GM21786 (cell line): Measurements from ENCODE around the gene UBE2D4.

ENCODE experiments used
- ATAC-seq: cut with Tn5 transposase; IDR thresholded peaks from one replicate; pipeline ENCODE4 v1.9.1; 2021; ENCODE audit not compliant: unreplicated experiment

Gene UBE2D4

DNA sequence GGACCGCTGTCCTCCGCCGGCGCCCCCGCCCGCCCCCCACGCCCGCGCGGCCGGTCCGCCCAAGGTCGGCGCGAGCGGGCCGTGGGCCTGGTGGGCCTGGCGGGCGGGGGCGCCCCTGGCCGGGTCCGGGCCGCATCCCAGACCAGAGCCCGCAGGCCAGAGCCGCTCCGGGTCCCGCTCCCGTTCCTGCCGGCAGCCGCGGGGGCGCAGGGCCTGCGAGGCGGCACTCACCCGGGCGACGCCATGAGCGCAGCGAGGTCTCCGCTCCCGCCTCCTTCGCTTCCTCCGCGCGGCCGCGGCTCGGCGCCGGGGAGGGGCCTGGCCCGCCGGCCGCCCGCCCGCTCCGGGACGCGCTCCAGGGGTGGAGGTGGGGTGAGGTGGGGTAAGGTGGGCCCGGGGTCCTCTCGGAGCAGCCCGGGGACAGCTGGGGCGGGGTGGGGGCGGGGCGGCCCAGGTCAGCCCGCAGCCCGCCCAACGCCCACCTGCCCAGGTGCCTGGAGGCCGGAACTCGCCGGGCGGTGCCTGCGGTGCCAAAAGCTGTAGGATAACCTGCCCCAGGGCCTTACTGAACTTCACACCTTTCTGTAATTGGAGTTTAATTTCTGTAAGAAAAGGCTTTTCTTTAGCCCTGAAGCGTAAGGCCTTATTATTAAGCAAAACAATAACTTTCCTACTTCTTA, 19.8 kb upstream of the UBE2D4 start, which contains the start of gene URGCP:
TSS of gene URGCP (minus strand) at position 266 of the 680 bp plus-strand sequence. CDS start at position 245, 21 bp downstream.
- peak; percentile 77 for ATAC-seq

DNA sequence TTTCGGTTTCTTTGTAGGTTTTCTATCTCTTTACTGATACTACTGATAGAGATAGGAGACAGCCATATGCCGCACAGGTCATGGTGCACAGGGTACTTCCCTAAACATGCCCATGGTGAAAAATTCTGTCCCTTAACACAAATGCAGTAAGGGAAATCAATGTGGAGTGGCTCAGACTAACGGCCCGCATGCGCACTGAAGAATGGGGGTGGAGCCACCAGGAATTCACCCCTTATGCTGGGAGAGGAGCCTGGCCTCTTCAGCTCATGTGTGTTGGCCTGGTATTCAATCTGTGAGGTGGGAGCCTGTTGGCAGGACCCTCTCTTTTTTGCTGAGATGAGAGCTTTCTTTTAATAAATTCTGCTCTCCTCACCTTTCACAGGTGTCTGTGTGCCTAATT, 11.4 kb upstream of the UBE2D4 start:
- ATAC-seq, result no peak

DNA sequence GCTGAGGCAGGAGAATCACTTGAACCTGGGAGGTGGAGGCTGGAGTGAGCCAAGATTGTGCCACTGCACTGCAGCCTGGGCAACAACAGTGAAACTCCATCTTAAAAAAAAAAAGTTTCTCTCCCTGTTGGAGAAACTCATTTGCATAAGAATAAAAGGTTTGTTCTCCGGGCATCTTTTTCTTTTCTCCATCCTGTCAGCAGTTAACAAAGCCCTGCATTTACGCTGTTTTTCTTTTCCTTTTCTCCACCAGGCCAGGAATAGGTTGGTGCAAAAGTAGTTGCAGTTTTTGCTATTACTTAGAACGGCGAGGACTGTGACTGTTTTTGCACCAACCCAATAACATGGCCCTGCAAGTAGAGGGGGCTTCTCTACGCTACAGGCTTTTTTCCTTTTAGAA, 10.3 kb upstream of the UBE2D4 start:
- ATAC-seq, result no peak

DNA sequence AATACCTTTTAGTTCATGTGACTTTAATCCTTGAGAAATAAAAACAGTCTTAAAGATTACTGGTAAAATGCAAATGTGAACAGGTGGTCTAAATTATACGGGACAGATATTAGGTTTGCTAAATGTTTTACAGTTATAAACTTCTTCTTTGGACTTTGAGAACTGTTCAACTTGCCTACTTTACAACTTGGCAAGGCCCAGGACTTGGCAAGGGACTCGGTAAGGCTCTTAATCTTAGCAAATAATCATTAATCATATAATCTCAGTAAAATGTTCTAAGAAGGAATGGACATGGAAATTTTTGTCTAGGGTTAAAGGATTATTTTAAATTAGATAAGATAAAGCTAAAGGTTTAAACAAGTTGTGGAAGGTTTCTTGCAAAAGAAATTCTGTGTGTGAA, 4.8 kb upstream of the UBE2D4 start:
- ATAC-seq, result no peak

DNA sequence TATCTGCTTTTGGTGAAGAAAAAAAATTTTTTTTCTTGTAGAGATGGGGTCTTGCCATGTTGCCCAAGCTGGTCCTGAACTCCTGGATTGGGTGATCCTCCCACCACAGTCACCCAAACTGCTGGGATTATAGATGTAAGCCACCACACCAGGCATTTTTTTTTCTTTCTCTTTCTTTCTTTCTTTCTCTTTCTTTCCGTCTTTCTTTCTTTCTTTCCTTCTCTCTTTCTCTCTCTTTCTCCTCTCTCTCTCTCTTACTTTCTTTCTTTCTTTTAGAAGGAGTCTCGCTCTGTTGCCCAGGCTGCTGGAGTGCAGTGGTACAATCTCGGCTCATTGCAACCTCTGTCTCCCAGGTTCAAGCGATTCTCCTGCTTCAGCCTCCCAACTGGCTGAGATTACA, 3.5 kb upstream of the UBE2D4 start:
- ATAC-seq, result no peak

DNA sequence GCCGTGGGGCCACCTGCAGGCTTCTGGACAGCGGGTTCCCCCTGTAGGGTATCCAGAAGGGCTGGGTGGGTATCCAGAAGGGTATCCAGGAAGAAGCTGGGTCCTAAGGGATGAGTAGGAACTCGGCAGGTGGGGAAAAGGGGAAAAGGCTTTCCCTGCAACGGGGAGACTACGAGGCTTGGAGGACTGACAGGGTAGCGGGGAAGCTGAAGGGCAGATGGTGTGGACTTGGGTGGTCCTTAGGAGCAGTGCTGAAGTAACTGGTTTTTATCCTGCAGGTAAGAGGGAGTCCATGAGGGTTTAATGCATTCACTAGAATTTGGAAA, 525 bp downstream of the UBE2D4 start:
- ATAC-seq, result no peak

DNA sequence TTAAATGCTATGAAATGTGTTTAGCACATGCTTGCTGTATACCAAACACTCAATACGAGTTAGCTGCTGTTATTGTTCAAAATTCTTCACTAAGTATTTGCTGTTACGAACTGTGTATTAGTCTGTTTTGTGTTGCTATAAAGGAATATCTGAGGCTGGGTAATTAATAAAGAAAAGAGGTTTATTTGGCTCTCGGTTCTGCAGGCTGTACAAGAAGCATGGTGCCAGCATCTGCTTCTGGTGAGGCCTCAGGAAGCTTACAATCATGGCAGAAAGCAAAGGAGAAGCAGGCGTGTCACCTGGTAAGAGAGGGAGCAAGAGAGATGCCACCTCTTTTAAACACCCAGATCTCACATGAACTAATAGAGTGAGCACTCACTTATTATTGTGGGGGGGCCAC, 1.6 kb downstream of the UBE2D4 start:
- ATAC-seq, result no peak

DNA sequence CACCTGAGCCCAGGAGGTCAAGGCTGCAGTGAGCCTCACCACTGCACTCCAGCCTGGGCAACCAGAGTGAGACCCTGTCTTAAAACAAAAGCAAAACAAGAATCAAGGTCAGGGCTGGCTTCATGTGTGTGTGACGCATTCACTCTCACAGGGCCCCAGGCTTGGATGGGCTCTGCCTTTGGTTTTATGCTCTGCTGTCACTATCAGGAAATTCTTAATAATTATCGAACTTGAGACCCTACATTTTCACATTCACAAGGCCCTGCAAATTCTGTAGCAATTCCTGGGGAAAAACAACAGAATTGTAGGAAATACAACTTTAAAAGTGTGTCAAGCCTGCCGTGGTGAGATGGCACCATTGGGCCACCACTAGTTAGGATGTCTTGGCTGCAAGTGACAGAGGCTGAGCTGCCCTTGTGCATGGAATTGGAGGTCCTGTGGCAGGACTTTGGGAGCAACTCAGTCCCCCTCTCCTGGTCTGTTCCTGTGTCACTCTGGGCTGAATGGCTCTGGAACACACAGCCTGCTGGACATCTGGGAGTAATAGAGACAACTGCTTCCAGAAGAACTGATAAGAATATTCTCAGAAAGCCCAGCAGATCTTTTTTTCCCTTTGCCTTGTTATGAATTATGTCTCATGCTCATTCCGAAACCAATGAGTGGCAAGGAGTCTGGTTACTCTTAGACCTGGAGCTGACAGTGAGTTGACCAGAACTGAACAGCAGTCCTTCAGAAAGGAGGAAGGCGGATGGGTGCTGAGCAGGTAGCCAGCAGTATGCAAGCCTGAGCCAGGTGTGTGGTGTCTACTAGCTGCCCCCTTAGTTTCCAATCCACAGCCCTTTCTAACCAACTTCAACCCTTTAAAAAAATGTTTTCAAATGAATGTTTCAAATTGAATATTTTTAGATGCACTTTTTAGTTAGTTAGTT, 3.6 kb downstream of the UBE2D4 start:
- ATAC-seq, result no peak

DNA sequence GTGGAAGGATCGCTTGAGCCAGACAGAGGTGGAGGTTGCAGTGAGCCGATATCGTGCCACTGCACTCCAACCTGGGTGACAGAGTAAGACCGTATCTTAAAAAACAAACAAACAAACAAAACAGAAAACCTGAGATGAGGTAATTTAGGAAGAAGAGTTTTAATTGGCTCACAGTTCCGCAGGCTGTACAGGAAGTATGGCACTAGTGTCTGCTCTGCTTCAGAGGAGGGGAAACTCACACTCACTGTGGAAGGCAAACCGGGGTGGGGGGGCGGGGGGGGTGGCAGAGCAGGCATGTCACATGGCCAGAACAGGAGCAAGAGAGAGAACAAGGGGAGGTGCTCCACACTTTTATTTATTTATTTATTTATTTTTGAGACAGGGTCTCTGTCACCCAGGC, 5.1 kb downstream of the UBE2D4 start:
- no peak for ATAC-seq

DNA sequence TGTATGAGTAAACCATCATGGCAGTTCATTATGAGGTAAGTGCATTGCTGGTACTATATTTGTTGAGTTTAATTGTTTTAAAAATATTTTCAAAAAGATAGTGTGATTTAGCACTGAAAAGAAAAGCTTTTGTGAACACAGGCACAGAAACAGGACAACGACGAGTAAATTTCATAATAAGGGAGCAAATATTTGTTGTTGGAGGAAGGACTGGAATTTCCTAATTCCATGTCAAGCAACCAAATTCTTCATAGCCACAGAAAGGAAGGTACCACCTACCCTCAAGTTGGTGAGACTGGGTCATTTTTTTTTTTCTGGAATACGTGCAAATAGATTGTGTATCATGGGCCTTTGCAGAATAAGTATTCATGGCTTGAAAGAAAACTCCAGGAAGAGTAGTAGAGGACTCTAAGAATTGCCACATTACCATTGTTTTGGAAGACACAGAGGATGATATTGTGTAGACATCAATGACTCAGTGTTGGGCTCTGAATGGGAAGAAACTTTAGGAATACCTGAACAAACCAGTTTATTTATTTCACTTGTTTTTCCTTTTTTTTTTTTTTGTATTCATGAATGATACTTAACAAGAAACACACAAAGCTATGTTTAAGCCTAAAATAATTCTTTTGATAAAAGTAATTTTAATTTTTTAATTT, 7.8 kb downstream of the UBE2D4 start:
- no peak for ATAC-seq

DNA sequence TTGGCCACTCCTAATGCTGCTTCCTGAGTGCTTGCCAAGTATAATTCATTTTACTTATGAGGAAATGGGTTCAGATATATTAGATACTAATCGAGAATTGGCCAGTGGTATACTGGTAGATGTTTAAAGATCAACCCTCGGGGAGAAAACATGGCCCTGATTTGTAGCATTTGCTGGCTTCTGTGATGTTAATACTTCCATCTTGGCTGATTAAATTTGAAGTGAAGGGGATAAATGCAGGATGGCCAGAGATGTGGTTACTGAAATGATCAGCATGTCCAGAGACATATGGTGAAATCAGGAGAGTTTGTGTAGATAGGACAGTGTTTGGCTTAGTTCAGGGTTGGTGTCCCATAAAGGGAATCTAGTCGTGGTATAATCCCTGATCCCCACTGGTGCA, 11.2 kb downstream of the UBE2D4 start:
- no peak for ATAC-seq

DNA sequence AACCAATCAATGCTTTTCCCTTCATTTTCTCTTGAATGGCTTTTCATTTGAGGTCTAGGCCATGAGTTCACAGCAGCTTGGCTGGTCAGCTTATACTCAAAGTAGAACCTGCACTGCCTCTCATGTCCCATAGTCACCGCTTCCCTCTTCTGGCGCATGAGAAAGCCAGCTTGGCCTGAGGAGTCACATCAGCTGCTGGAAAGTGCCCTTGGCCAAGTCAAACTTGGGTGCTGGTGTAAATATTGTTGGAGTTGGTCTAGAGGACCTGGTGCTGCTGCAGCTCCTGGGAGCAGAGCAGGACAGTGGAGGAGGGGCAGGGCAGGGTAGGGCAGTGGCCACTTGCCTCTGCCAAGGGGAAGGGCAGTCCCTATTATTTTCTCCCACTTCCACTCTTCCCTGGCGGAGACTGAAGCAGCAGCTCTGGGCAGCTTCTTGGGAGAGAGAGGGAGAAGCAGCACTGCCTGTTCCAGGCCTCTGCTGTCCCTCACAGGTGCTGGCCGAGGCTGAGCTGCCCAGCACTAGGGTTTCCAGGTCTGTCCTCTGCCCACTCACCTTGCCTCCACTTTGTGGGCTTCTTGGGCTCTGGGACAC, 12.8 kb downstream of the UBE2D4 start:
- no peak for ATAC-seq

DNA sequence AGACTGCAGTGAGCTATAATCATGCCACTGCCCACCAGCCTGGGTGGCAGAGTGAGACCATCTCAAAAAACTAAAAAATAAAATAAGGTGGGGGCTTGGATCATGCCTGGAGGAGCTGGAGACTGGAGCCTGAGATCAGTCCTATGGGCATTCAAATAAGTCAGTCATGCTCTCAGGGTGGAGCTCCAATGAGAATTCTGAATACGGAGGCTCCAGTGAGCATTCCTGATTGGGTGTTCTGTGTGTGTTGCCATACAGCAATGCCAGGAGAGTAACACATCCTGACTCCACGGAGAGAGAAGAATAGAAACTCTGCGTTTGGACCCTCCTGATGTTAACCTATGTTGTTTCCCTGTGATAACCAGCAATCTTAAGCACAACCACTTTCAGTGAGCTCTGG, 16.0 kb downstream of the UBE2D4 start:
- ATAC-seq, result no peak

DNA sequence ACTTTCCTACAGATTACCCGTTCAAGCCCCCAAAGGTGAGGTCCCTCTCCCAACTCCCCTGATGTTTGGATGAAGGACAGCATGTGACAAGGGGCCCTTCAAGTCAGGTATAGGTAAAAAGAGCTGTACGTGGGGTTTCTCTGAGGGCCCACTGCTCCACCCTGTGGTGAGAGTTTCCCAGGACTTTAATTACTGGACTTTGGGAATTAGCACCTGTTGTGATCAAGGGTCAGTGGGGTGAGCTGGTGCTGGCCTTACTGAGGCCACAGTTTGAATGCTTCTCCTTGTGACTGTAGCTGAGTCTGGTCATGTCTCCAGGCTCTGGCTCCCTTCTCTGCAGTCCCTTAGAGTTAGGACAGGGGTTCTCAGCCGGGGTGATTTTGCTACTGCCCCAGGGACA, 16.8 kb downstream of the UBE2D4 start:
- ATAC-seq, result no peak

DNA sequence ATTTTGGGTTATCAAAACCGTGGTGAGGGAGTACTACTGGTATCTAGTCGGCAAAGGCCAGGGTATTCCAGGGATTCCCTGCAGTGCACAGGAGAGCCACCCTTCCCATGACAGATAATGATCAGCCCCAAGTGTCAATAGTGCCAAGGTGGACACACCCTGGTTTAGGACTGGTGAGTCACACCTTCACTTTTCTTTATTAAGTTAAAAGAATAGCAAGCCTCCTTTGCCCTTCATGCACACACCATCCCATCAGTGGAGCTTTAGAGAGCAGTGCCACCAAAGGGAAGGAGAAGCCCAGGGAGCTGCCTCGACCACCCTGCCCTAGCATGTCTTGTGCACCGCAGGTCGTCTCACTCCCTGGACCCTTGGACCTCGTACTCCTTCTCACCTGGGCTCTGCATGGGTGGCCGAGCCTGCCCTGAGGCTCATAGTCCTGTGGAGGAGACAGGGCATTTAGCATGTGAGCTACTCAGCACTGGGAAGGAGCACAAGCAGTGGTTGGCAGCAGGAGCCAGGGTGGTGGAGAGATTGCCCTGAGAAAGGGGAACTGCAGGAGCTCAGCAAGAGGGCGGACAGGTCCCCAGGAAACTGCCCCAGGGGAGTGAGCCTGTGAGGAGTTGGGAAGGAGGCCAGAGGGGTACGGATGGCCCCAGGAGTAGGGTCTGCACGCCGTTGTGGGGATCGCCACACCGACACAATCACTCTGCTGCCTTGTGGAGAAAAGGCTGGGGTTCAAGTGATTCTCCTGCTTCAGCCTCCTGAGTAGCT, 17.4 kb downstream of the UBE2D4 start:
- no peak for ATAC-seq

DNA sequence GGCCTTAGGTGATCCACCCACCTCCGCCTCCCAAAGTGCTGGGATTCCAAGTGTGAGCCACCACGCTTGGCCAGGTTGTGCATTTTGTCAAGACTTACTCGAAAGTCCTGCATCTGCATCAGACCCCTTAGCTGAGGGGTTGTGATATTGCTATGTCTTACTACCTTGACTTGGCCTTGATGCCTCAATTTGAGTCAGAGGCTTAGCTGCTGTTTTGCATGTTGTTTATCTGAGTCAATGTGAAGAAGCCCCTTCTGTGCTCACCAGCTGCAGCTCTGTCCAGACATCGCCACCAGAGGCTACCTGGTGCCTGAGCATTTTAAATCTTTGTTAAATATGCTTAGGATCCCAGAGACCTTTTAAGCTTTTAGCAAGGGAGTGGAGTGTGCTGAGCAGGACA, 18.1 kb downstream of the UBE2D4 start:
- no peak for ATAC-seq

DNA sequence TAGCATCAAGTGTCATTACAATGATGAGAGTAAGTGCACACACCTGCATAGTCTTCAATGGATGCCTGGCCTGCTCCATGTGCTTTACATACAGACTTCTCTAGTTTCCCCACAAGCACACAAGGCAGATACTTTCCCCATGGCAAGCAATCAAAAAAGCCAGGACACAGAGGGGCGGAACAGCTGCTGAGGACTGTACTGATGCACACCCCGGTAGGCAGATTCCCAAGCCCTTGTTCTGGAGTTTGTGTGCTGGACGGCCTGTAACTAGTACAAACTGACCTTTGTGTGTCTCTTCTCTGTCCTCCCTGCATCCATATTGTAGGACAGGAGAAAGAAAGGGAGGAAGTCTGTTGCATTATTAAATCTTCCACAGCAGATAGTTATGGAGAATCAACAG, 25.8 kb downstream of the UBE2D4 start:
- no peak for ATAC-seq

DNA sequence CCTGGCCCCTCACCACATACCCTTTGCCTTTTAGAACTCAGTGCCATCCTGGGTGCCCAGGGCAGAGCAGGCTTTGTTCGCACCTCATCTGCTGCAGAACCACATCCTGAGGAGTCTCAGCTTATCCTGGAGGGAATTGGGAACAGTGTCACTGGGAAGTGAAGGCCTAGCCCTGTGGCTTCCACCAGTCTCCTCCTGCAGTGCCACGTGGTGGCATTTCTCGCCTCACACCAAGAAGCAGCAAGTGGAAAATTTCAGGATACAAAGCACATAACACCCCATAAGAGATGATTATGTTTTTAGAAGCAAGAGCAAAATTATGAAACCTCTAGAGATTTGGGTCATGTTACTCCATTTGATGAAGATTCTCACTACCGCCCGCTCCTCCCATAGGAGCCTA, 26.8 kb downstream of the UBE2D4 start:
- no peak for ATAC-seq

DNA sequence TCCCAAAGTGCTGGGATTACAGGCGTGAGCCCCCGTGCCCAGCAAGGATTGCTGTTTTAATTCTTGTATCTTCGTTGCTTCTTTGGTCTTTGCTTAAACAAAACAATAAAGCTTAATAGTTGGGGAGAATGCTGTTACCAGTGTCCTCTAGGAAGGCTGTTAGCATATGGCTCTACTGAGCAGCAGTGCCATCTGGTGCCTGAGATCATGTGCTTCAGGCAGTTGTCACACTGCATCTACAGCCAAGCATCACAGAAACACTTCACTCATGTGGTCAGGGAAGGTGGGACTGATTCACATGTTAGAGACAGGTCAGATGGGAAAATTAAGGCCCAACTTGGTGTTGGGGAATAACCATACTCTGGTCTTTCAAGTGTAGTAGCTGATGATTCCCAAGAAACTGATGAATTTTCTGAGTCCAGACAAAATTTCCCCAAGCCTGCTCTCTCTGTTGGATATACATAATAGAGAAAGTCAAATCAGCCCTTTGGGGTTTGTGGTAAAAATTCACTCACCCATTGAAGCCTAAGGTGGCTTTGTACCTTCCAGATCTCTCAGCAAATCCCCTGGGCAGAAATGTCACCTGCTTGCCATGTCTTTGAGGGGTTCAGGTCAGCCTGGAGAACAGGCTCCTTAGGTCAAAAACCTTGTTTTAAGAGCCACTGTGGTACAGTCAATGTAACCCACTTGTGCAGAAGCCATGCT, 28.4 kb downstream of the UBE2D4 start:
- peak; percentile 79 for ATAC-seq

DNA sequence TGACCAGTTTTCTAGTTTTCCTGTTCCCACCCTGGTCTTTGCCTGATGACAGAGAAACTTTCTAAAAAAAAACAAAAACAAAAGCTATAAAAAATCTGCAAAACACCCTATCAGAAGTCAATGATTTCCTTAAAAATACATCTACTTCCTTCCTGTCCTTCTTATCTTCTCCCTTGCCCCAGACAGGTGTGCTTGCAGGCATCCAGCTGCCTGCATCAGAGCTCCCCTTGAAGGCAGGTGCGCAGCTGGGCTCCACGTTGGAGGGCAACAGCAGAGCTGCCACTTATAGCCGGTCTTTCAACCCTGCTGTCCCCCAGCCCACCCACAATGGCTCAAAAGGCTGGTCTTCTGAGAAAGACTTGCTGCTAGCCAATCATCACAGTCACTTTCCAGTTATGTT, 29.8 kb downstream of the UBE2D4 start:
- no peak for ATAC-seq
